GM18870 (cell line): ENCODE measurements around the gene ZNF385B.

ENCODE experiments used
- ATAC-seq: cut with Tn5 transposase; IDR thresholded peaks from one replicate; pipeline ENCODE4 v1.9.1; 2021; ENCODE audit warnings: moderate library complexity; ENCODE audit not compliant: unreplicated experiment

ZNF385B gene

DNA sequence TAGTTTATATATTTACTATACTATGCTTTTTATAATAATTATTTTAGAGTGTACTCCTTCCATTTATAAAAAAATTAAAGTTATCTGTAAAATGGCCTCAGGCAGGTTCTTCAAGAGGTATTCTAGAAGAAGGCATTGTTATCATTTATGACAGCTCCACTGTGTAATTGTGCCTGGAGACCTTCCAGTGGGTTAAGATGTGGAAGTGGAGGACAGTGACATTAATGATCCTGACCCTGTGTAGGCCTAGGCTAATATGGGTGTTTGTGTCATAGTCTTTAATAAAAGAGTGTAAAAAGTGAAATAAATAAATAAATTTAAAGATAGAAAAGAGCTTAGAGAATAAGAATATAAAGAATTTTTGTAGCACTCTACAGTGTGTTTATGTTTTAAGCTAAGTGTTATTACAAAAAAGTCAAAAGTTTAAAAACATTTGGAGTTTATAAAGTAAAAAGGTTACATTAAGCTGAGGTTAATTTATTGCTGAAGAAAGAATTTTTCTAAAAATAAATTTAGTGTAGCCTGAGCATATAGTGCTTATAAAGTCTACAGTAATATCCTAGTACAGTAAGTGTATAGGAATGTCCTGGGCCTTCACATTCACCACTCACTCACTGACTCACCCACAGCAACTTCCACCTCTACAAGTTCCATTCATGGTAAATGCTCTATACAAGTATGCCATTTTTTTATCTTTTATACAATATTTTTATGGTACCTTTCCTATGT, 406.8 kb downstream of the ZNF385B start:
- ATAC-seq: no peak

DNA sequence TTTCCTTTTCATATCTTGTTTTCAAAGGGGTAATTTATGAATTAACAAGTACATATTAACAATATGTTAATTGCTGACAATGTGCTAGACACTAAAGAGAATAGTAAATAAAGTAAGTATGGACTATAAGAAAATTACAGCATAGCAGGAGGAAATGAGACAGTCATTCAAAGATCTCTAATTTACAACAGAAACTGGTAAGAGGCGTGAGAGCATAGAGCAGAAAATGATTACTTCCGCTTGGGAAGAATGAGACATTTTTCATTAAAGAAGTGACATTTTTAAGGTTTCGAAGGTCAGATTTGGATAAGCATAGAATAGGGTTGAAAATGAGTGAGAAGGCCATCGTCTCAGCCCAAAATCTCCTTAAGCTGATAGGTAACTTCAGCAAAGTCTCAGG, 412.4 kb downstream of the ZNF385B start:
- peak; percentile 64 for ATAC-seq

DNA sequence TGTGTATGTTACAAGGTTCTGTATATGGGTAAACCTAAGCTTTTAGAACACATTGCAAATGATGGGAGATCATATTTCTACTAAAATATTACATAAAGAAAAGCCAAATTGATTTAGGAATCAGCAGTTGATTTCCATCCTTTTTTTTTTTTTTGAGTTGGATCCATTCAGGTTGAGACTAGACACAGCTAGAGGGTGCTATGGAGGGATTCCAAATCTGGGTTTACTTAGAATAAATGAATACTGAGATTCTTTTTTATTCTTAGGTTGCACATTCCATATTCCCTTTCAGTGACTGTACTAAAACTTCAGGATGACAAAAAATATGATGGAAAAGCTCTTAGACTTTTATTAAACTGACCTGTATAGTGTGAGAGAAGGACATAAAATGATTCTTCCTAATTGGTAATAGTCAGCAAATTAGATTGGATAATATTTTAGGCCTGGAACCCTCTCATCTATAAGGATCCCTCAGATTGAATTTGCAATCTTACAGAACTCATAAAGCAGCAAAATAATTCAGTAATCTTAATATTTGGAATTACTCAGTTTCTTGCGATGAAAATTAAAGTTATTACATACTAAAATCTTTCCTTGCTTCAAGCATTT, 413.5 kb downstream of the ZNF385B start:
- no peak for ATAC-seq

DNA sequence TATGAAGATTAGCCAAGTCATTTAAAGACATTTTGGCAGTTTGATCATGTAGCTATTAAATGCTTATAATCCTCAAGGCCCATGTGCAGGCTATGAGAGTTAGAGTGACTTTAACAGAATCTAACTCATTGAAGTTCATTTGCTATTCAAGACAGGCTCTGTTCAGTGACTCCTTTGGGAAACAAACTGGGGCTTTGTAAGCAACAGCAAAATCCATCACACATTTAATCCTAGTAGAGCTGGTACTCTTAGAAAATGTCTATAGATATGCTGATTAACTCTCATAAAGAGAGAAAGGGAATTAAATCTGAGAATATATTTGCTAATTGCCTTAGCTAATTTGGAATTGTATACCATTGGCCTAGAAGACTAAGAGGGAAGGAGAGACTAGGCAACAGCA, 414.0 kb downstream of the ZNF385B start:
- no peak for ATAC-seq

DNA sequence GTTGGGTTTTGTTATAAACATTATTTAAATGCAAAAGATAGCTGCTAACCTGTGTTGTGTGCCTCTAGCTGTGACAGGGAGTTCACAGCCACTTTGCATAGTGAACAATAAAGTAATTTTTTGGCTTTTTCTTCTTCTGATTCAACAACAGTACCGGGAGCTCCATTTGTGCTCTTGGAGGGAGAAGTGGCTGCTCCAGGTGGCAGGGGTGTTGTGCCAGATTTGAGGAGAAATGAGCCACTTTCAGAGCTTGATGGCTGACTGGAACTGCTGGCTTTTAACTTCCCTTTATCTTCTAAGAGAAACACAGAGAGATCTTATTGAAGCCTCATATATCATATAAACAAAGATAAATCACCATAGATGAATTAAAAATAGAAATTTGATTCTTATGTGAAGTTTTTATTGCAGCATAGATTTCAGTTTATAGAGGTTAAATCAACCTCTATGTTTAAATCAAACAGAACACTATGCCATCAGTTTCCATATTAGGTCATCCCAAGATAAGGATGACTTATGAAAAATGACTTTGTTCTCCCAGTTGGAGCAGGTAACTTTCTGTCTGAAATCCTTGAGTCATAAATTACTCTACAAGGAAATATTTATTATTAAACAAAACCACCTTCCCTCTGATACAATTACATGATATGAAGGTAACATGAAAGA, 414.8 kb downstream of the ZNF385B start:
- ATAC-seq: no peak

DNA sequence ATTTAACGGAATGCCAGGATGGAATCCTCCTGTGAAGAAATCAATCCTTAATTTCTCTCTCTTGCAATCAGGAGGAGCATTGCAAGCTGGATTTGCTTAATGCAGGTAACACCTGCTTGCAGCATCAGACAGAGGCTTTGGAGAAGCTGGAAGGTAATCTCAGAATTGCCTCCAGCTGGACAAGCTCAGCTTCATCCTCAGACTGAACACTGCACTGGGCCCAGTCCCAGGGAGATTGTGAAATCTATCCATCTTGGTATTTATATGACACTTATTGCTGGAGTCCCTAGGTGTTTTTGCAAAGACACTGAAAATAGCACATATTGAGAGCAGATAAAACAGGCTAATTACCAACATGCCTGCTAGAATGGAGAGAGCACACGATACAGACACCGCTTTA, 417.4 kb downstream of the ZNF385B start:
- ATAC-seq: no peak

DNA sequence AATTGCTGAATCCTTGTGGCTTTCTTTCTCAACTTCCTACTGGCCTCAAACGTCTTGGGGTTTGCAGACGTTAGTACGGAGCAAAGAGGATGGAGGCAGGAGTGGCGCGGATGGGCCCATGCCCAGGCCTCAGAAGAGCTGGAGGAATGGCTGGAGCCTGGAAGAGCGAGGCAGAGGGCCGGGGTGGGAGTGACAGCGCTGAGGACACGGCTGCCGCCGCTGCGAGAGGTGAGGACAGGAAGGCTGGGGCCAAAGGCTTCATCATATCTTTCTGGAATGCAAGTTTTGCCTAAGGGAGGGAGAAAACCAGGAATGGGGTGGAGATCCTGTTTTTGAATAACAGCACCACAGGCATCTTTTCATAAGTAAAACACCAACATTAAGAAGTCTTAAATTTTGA, 418.2 kb downstream of the ZNF385B start:
- no peak for ATAC-seq

DNA sequence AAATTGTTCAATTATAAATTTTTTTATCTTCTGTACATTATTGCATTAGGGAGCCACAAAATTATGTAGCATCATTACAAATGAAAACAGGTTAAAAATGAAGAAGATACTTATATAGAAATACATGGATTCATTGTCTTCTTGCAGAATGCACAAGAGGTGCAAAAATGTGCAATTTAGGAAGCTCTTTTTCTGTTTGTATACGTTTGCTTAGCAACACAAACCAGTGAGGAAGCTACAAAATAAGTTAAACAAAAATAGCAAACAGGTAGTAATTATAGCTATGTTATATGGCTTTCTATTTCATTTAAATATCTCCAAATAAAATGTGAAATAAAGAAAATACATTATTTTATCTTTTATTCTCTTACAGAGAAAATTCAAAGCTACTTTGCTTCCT, 419.2 kb downstream of the ZNF385B start:
- no peak for ATAC-seq

DNA sequence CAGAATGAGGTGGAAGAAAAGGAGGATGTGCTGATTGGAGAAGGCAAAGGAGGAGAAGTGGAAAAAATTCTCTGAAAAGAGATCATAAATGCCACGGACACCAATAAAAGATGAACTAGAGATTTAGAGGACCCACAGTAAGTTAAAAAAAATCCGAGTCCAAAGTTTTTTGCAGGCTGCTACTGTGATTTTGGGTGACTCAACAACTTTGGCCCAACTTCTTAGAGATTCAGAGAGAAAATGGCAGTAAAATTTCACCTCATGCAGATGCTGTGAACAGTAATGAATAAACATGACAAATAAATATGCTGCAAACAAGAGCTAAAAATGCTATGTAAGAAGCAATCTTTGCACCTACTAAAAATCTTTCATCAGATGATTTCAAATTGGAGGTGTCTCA, 419.9 kb downstream of the ZNF385B start:
- no peak for ATAC-seq

DNA sequence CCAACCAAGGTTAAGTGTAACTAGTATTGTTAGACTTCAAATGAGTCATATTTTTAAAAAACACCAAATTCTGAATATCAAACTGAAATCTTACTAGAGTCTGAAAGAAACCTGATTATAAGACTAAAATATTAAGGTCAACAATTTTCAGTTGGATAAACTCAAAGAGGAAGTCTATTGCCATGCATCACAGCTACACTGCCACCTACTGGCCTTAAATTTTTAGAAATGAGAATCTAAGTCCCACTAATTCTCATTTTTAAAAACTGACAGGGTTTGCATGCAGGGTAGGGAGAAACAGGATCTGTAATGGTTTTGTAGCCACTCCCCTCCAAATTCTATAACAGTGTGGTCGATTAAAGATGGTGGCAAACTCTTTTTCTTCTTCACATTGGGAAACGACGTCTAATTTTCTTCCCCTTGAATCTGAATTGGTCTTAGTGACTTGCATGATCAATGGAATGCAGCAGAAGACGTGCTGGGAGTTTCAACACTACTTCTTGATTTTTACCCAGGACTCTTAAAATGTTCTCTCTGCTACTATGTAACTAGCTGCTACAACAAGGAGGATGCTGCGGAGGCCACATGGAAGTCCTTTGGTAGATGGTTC, 420.7 kb downstream of the ZNF385B start:
- no peak for ATAC-seq

DNA sequence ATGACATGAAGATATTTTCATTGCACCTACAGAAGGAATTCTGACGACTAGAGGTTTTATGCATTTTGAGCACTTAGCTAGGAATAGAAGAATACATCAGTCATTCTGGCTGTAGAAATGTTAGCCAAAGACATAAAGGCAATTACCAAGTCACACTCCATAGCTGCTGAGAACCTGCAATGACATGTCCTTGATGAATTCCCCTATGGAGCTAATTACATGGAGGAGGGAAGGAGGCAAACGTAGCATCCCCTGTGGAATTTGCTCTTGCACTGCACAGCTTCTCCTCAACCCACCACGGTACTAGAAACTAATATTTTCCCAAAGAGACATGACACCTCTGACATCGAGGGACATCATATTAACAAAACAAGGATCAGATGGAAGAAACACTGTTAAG, 422.8 kb downstream of the ZNF385B start:
- ATAC-seq: no peak

DNA sequence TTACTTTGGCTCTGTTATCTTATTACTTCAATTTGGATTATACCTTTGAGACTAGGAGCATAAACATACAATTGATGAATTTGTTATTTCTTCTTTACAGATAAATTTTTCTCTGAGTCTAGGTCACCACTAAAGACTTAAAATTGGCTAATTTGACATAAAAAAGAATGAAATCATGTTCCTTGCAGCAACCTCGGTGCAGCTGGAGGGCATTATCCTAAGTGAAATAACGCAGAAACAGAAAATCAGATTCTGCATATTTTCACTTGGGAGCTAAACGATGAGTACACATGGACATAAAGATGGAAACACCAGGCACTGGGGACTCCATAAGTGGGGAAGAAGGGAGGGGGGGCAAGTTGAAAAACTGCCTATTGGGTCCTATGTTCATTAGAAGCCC, 424.0 kb downstream of the ZNF385B start:
- ATAC-seq: no peak

DNA sequence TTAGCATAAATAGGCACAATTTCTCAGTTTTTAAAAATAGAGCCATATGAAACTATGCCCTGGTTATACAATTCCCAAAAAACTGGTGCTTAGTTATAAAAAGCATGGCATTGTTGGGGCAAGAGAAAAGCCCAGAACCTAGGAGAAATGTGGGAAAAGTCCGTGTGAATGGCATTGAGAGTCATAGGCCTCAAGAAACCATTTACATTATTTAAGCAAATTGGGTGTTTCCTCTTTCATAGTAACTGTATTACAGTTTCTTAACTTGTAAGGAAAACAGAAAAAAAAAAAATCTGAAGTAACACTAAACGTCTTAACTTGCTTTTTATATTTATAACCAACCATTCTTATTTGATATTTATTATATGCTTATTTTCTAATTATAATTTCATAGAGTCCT, 425.8 kb downstream of the ZNF385B start:
- no peak for ATAC-seq

DNA sequence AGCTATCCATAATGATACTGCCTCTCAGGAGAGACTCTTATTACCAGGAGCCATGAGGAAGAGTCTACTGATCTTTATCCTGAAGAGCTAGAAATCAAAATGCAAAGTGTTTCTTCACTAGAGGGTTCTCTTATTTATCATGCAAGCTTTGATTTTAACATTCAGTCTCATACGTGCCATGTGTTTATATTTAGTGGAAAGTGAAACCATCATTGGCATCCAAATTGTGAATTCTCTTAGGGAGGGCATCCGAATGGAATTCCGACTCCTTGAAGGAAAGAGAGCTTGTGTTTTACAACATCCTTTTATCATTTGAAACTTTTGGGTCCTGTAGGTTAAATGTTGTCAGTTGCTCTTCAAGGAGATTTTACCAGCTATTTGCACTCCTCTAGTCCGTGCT, 426.4 kb downstream of the ZNF385B start:
- no peak for ATAC-seq

DNA sequence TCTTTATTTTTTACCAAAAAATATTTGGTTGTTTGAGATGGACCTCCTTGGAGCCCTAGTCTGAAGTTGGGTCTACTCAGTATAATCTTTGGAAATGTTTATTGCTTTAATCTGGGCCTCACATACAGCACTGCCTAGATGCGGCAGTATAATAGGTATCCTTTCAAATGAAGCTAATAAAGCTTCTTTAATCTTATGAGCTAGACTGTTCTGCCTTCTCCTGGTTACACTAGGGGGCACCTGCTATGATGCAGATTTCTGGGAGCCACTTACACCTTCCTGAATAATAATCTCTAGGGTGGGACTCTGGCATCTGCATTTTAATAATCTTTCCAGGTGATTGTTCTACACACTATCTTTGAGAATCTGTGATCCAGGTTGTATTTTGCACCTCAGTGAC, 427.1 kb downstream of the ZNF385B start:
- ATAC-seq: no peak

DNA sequence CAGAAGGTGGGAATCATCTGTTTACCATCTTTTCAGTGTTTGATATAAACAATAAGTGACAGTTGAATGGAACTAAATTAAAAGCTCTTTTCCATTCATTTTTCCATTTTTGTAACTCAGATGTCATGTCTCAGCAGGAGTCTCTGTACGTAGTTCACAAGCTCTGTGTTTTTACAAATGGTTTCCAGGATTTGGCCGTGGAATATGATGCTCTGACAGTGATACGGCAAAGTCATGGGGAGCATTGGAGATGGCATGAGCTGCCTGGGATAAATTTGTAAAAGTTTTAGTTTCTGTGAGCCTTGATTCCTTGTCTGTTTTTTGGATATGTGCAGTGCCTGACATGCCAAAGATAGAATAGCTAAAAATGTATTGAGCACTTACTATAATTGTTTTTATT, 428.7 kb downstream of the ZNF385B start:
- ATAC-seq: no peak

DNA sequence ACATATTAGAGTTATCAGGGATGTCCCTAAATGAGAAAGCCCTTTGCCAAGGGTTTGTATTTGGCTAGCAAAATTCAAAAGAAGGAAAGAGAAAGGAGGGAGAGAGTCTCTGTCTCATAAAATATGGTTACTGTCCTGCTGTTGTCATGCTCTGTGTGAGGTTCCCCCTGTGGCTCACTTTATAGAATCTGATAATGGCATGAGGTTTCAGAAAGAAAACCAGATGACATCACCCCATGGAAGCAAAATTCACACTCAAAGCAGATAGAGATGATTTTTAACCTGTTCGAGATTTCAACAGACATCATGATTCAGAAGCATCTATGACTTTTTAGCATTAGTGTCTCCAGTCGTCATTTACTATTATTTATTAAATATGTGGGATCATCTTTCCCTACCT, 431.8 kb downstream of the ZNF385B start:
- no peak for ATAC-seq

DNA sequence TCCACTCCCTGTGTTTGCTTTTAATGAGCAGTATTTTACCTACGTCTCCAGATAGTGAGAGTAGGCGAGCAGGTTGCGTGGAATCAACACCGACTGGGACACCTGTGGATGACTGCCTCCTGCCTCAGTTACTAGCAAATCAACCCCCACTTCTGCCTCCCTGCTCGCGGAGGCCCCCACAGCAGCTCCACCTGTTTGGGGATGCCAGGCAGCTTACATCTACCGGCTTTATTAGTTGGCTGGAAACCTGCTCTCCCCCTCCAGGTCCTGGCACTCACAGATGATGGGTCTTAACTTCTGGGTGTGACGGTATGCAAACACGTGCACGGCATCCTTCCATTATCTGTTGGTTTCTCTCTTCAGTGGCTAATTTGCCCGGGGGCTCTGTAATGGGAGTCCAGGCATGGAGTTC, 432.3 kb downstream of the ZNF385B start:
- no peak for ATAC-seq

DNA sequence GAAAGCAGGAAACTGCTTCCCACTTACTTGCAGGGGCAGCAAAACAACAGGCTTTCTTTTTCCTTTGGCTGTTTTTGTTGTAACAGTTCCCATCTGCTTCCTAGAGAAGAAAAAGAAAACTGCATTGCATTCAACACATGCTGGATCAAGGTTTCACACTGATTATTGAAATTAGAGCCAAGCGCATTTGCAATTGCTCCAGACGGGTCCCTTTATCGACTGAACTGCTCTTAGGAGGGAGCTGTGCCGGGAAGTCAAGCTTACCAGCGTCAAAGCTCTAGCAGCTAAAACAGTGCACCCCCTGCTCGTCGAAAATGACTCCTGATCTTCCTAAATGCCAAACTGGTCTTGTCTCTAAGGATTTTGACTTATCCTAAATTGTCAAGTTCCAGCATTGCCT, 432.8 kb downstream of the ZNF385B start:
- no peak for ATAC-seq

DNA sequence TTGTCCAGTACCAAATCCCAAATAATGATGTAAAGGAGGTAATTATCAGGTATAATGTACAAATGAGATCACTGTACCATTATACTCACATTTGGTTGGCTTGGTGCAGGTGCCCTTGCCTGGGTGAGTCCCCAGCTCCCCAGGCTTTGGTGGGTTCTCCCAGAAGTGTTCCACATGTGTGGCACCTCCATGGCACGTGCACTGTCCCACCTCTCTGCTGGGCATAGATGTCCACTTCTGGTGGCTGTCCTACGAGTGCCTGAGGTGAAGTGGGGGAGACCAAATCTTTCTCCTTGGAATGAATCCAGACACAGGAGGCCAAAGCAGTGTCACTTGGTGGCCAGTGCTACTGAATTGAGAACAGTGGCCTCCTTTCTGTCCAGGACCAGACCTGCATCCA, 434.3 kb downstream of the ZNF385B start:
- no peak for ATAC-seq

DNA sequence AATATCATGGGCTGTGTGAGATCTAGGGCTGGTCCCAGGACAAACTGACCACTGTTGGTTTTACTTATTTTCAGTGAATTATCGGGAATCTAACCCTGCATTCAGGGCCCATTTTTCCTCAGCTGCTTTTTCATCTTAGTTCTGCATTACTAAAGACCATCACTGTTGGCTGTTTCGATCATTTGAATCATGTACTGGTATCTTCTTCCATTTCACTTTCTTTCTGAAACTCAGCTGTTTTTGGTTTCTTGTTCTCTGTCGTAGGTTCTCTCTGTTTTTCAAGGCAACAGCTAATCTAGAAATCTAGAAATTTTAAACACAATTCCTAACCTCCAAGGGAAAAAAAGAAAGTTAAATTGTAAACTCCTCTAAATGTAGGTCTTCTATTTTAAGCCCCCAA, 436.8 kb downstream of the ZNF385B start:
- no peak for ATAC-seq

DNA sequence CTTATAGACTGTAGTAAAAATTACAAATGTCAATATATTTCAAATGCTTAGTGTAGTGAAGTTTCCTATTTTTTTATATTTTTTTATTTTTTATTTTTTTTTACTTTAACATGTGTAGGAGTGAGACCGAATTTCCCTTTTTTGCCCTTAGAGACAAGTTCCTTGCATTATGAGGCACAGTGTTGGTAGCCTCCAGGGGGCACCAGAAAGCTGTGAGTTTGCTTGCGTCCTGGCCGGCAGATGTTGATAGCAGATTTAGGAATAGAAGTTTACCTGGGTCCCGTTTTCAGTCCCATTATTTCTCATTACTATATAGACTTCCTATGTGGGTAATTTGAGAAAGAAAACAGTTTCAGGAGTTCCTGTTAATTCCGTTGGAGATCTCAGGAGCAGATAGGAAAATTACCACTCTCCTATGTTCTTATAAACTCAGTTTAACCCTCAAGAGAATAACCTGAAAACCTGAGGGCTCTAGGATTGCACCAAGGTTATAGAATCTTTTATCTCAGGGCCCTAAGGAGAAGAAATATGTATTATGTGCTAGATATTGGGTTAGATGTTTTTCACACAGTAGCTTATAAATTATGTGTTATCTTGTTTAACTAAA, 439.3 kb downstream of the ZNF385B start:
- ATAC-seq: peak; percentile 86
